Measurements from ENCODE around the gene SLC33A1. TPM values are rescaled to one million over a fixed set of nuclear protein-coding genes. Genes with fewer than 3 reads are reported as not detected.

The SLC33A1 gene
- total RNA-seq, 2 experiments from 2014 or later: 20.9 to 26.4 TPM

GRCh38 chr3:155807823-155808222, 46.4 kb downstream of the SLC33A1 start:
- DNase-seq (ENCODE audit: low spot score): no peak
- Histone ChIP-seq H3K4me3 (ENCODE audit: low read depth, low read length, poor library complexity, severe bottlenecking) (no peak overlapping the region), H2AFZ (ENCODE audit: low read length) (no peak overlapping the region), H4K20me1 (ENCODE audit: insufficient read depth, low read length) (no peaks in the 10 kb centered on the region), H3K36me3 (ENCODE audit: insufficient read depth, low read length) (no peaks in the 10 kb centered on the region), H3K4me2 (ENCODE audit: low read length) (no peak overlapping the region), H3K9me3 (ENCODE audit: low read length) (no peaks in the 10 kb centered on the region), H3K4me1 (ENCODE audit: insufficient read depth, low read length, poor library complexity, severe bottlenecking) (no peaks in the 10 kb centered on the region), H3K9me2 (ENCODE audit: insufficient read depth, low read length) (no peaks in the 10 kb centered on the region), H3K27ac (ENCODE audit: low read depth, low read length, poor library complexity, severe bottlenecking) (no peak overlapping the region), H3K79me2 (ENCODE audit: insufficient read depth, low read depth, low read length) (no peaks in the 10 kb centered on the region)
- BruUV-seq (replicated peaks): no TSS peak
- intact Hi-C loops (cut with micrococcal nuclease; ENCODE audit: unreplicated experiment): loop anchor here (2.0 kb wide), 1 partner anchor 47 kb away; the partner anchor contains the start of gene SLC33A1
- ChIA-PET CTCF (ENCODE audit: unreplicated experiment) (no interaction called here), POLR2A (interaction anchor here (0.6 kb wide), 1 partner anchor 9 kb away, joined by 3 read pairs; no protein-coding TSS in a partner anchor)
- TF ChIP-seq EZH2phosphoT487 (IDR thresholded peaks at IDR 0.05; ENCODE audit: borderline replicate concordance, low read depth, low read length) (no peak), CTCF (conservative IDR thresholded peaks at IDR 0.05; ENCODE audit: low read length) (no peak)

- Histone ChIP-seq H3K4me3 (ENCODE audit: low read depth, low read length, poor library complexity, severe bottlenecking) (peak within 1 kb of the TSS; percentile 71), H3K9me3 (ENCODE audit: low read length) (no peaks in the 10 kb centered on the region), H3K27ac (ENCODE audit: low read depth, low read length, poor library complexity, severe bottlenecking) (no peak within 1 kb of the TSS), H3K79me2 (ENCODE audit: insufficient read depth, low read depth, low read length) (no peaks in the 10 kb centered on the region), H3K36me3 (ENCODE audit: insufficient read depth, low read length) (no peaks in the 10 kb centered on the region), H3K9me2 (ENCODE audit: insufficient read depth, low read length) (no peaks in the 10 kb centered on the region), H2AFZ (ENCODE audit: low read length) (peak within 1 kb of the TSS; percentile 75), H3K4me2 (ENCODE audit: low read length) (peak within 1 kb of the TSS; percentile 77), H4K20me1 (ENCODE audit: insufficient read depth, low read length) (no peaks in the 10 kb centered on the region), H3K4me1 (ENCODE audit: insufficient read depth, low read length, poor library complexity, severe bottlenecking) (no peaks in the 10 kb centered on the region)
- POLR2A ChIA-PET: interaction anchor here (0.6 to 1.5 kb wide), 3 partner anchors 31 to 144 kb away, joined by 3 to 4 read pairs (median 3); partner anchors contain the start of gene SLC33A1
- peak; percentile 62 for DNase-seq (ENCODE audit: low spot score)
- CTCF ChIA-PET (ENCODE audit: unreplicated experiment): interaction anchor here (1.0 kb wide), 1 partner anchor 64 kb away, joined by 3 read pairs; no protein-coding TSS in a partner anchor
- intact Hi-C loops (cut with micrococcal nuclease; ENCODE audit: unreplicated experiment): loop anchor here (2.0 kb wide), 1 partner anchor 49 kb away; the partner anchor contains the start of gene SLC33A1
- peak; percentile 77 for TF ChIP-seq CTCF (conservative IDR thresholded peaks at IDR 0.05; ENCODE audit: low read length)
- no peak for TF ChIP-seq EZH2phosphoT487 (IDR thresholded peaks at IDR 0.05; ENCODE audit: borderline replicate concordance, low read depth, low read length)
- BruUV-seq (replicated peaks): no TSS peak
Measured at GRCh38 chr3:155805802-155806618, 48.2 kb downstream of the SLC33A1 start, which contains the start of gene C3orf33. Gene C3orf33 (minus strand): TSS chr3:155806278. CDS start chr3:155806252, 26 bp downstream.
